Measurements from ENCODE around the gene CERS5.

- peak in 1 of 2 donors; percentile 40 for TF ChIP-seq CTCF (IDR thresholded peaks at IDR 0.05)
- TF ChIP-seq POLR2AphosphoS5 (IDR thresholded peaks at IDR 0.05): peak in 1 of 3 donors; percentile 28
- TF ChIP-seq POLR2A (IDR thresholded peaks at IDR 0.05): peak in 1 of 2 donors; percentile 72
- no peak for TF ChIP-seq EP300 (IDR thresholded peaks at IDR 0.05)
These were observed at the start of gene CERS5 for GRCh38 chr12:50167049-50167828.
